Hepatocyte (in vitro differentiated cells): ENCODE data around the gene RHCG. TPM values are rescaled to one million over a fixed set of nuclear protein-coding genes. Genes with fewer than 3 reads are reported as not detected.

Experiments
- DNase-seq: peaks from one replicate; pipeline ENCODE4 v3.0.0-alpha.2; 2016; ENCODE audit warnings: low spot score
- H2AFZ ChIP-seq: fragments of 200-600 bp; sonication (generic); 2 replicates; pipeline ENCODE4 v1.6.0; 2016; ENCODE audit warnings: antibody characterized with exemption, mild to moderate bottlenecking
- H3K27ac ChIP-seq: fragments of 200-600 bp; sonication (generic); 2 replicates; pipeline ENCODE4 v1.5.1; 2016; ENCODE audit warnings: mild to moderate bottlenecking
- H3K27me3 ChIP-seq: fragments of 200-600 bp; sonication (generic); 2 replicates; pipeline ENCODE4 v1.6.1; 2016
- H3K36me3 ChIP-seq: fragments of 200-600 bp; sonication (generic); replicated peaks from 2 replicates; pipeline ENCODE4 v1.5.1; 2016; ENCODE audit warnings: low read depth; ENCODE audit not compliant: insufficient read depth
- H3K4me1 ChIP-seq: fragments of 200-600 bp; sonication (generic); 2 replicates; pipeline ENCODE4 v1.5.1; 2016; ENCODE audit warnings: mild to moderate bottlenecking, moderate library complexity; ENCODE audit not compliant: insufficient read depth
- H3K4me2 ChIP-seq: fragments of 200-600 bp; sonication (generic); 2 replicates; pipeline ENCODE4 v1.6.0; 2016
- H3K4me3 ChIP-seq: fragments of 200-600 bp; sonication (generic); 2 replicates; pipeline ENCODE4 v1.5.1; 2016; ENCODE audit warnings: mild to moderate bottlenecking
- H3K79me2 ChIP-seq: fragments of 200-600 bp; sonication (generic); 2 replicates; pipeline ENCODE4 v1.6.0; 2017; ENCODE audit warnings: mild to moderate bottlenecking
- H3K9me2 ChIP-seq: fragments of 200-600 bp; sonication (generic); replicated peaks from 2 replicates; pipeline ENCODE4 v1.6.0; 2017; ENCODE audit warnings: mild to moderate bottlenecking; ENCODE audit not compliant: insufficient read depth
- H3K9me3 ChIP-seq: fragments of 200-600 bp; sonication (generic); 2 replicates; pipeline ENCODE4 v1.5.1; 2016; ENCODE audit warnings: low read depth, mild to moderate bottlenecking
- H4K20me1 ChIP-seq: fragments of 200-600 bp; sonication (generic); 2 replicates; pipeline ENCODE4 v1.6.0; 2016; ENCODE audit warnings: mild to moderate bottlenecking; ENCODE audit not compliant: insufficient read depth, poor library complexity, severe bottlenecking
- CTCF ChIP-seq: fragments of 200-600 bp; sonication (generic); IDR thresholded peaks from 2 replicates; pipeline ENCODE4 v1.5.1; 2016; ENCODE audit warnings: antibody characterized with exemption, mild to moderate bottlenecking; ENCODE audit not compliant: poor library complexity
- EZH2 ChIP-seq: fragments of 200-600 bp; sonication (generic); IDR thresholded peaks from 2 replicates; pipeline ENCODE4 v1.6.1; 2016; ENCODE audit warnings: antibody characterized with exemption, mild to moderate bottlenecking, borderline replicate concordance
- EZH2phosphoT487 ChIP-seq: fragments of 200-600 bp; sonication (generic); IDR thresholded peaks from one replicate; pipeline ENCODE4 v1.6.1; 2018; ENCODE audit warnings: antibody characterized with exemption, mild to moderate bottlenecking, low read depth, moderate library complexity; ENCODE audit not compliant: unreplicated experiment, severe bottlenecking
- WGBS: methylation state at CpG from one replicate; pipeline ENCODE4 v1.1.6; 2016; ENCODE audit warnings: low lambda C conversion rate; ENCODE audit errors: missing lambda C conversion rate; 5-methylcytosine and 5-hydroxymethylcytosine counted together
- polyA plus RNA-seq: library from polyadenylated mRNA; unstranded; fragments of >200 nt; fragmentation: Nextera tagmentation; extraction: Ambion mirVana; gene quantifications from 2 replicates; pipeline ENCODE4 v1.2.1, GENCODE V29; 2016
- total RNA-seq: library from RNA; depleted of rRNA; stranded (reverse); fragments of >200 nt; gene quantifications from 2 replicates; pipeline ENCODE4 v1.2.3, GENCODE V29; 2014

RHCG gene
- total and polyA plus RNA-seq, 2 experiments from 2014 or later: 1.1 to 1.7 TPM

- no peak for DNase-seq
- H3K4me1 ChIP-seq: no peaks in the 10 kb centered on the region
- H3K4me3 ChIP-seq: no peak overlapping the region
- H3K4me2 ChIP-seq: no peak overlapping the region
- no peaks in the 10 kb centered on the region for H4K20me1 ChIP-seq
- H3K79me2 ChIP-seq: no peaks in the 10 kb centered on the region
- H3K9me2 ChIP-seq: no peaks in the 10 kb centered on the region
- no peak overlapping the region for H2AFZ ChIP-seq
- TF ChIP-seq EZH2 (no peak), EZH2phosphoT487 (no peak), CTCF (no peak)
- H3K36me3 ChIP-seq: no peaks in the 10 kb centered on the region
- H3K27me3 ChIP-seq: peaks cover 17% of the 10 kb centered on the region
- WGBS: 76% methylated on average over 4 of the region's 4 CpGs
- H3K27ac ChIP-seq: no peak overlapping the region
- H3K9me3 ChIP-seq: no peaks in the 10 kb centered on the region
These were observed 7.0 kb downstream of the RHCG start for GRCh38 chr15:89489376-89489775.

DNA sequence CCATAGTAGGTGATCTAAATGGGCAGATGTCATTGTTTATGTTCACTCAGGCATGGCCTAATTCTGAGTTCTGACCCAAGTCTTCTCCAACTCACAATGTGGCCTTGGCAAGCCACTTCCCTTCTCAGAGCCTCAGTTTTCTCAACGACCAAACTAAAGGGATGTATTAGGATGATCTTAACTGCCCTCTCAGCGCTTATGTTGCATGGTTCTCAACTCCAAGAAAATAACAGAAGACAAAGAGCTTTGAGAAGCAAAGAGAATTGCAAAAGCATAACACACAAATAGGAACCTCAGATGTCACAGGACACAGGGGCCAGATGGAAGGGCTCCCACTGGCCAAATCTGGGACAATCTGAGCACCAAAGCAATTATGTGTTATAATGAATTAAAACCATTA lies 8.6 kb downstream of the RHCG start:
- 66% methylated on average over 2 of the region's 2 CpGs for WGBS
- TF ChIP-seq EZH2 (no peak), CTCF (no peak), EZH2phosphoT487 (no peak)
- no peaks in the 10 kb centered on the region for H3K79me2 ChIP-seq
- H3K36me3 ChIP-seq: no peaks in the 10 kb centered on the region
- no peak overlapping the region for H2AFZ ChIP-seq
- H3K27ac ChIP-seq: no peak overlapping the region
- H3K9me2 ChIP-seq: no peaks in the 10 kb centered on the region
- no peak for DNase-seq
- H4K20me1 ChIP-seq: no peaks in the 10 kb centered on the region
- H3K9me3 ChIP-seq: no peaks in the 10 kb centered on the region
- H3K4me1 ChIP-seq: no peaks in the 10 kb centered on the region
- no peak overlapping the region for H3K4me2 ChIP-seq
- H3K4me3 ChIP-seq: no peak overlapping the region
- peaks cover 13% of the 10 kb centered on the region for H3K27me3 ChIP-seq

DNA sequence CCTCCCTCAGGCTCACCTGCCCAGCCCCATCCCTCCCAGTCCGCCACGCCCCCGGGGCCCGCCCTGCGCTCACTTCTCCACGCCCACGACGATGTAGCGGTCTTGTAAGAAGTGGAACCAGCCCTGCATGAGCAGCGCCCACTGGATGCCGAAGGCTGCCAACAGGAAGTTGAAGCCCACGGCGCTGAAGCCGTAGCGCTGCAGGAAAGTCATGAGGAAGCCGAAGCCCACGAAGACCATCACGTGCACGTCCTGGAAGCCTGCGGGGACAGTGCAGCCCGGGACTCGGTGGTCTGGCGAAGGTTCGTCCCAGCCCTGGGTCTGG lies 9.7 kb downstream of the RHCG start:
- Histone ChIP-seq H3K9me2 (no peaks in the 10 kb centered on the region), H4K20me1 (no peaks in the 10 kb centered on the region), H3K27me3 (peaks cover 13% of the 10 kb centered on the region), H3K4me1 (no peaks in the 10 kb centered on the region), H3K36me3 (no peaks in the 10 kb centered on the region), H3K4me2 (no peak overlapping the region), H2AFZ (no peak overlapping the region), H3K9me3 (no peaks in the 10 kb centered on the region), H3K4me3 (no peak overlapping the region), H3K27ac (no peak overlapping the region), H3K79me2 (no peaks in the 10 kb centered on the region)
- no peak for TF ChIP-seq CTCF
- TF ChIP-seq EZH2: no peak
- no peak for TF ChIP-seq EZH2phosphoT487
- 57% methylated on average over 15 of the region's 24 CpGs for WGBS
- no peak for DNase-seq

- WGBS: 84% methylated on average over 6 of the region's 6 CpGs
- H3K9me3 ChIP-seq: no peaks in the 10 kb centered on the region
- H3K79me2 ChIP-seq: no peaks in the 10 kb centered on the region
- no peaks in the 10 kb centered on the region for H3K4me1 ChIP-seq
- no peak for DNase-seq
- no peak overlapping the region for H3K4me2 ChIP-seq
- H3K36me3 ChIP-seq: no peaks in the 10 kb centered on the region
- no peak overlapping the region for H3K27ac ChIP-seq
- H3K27me3 ChIP-seq: peaks cover 13% of the 10 kb centered on the region
- H2AFZ ChIP-seq: no peak overlapping the region
- no peaks in the 10 kb centered on the region for H3K9me2 ChIP-seq
- H4K20me1 ChIP-seq: no peaks in the 10 kb centered on the region
- no peak for TF ChIP-seq EZH2
- no peak overlapping the region for H3K4me3 ChIP-seq
These were observed 13.3 kb downstream of the RHCG start for GRCh38 chr15:89483079-89483478.
